K562 (cell line): ENCODE measurements around the gene B2M. TPM values are rescaled to one million over a fixed set of nuclear protein-coding genes. Genes with fewer than 3 reads are reported as not detected.

Experiments
- ATAC-seq: fragments of 200-7000 bp; cut with Tn5 transposase; 3 replicates; pipeline ENCODE4 v1.9.1; 2020; ENCODE audit warnings: moderate library complexity
- Bru-seq: library from RNA; stranded (reverse); fragments of 400-500 nt; gene quantifications from one replicate; lab custom pipeline; 2021; lab: Mats Ljungman, UMichigan
- BruChase-seq, 2 experiments: library from RNA; stranded (reverse); fragments of 400-500 nt; gene quantifications; one replicate each; lab custom pipeline; 2021; lab: Mats Ljungman, UMichigan
- BruUV-seq: library from RNA; stranded (reverse); fragments of 400-500 nt; replicated peaks from 2 replicates; lab custom pipeline; 2021; lab: Mats Ljungman, UMichigan
- CTCF ChIA-PET: fragments of 300-600 bp; formaldehyde crosslinking; extraction: SDS; loops from one replicate; lab custom pipeline; 2021; ENCODE audit warnings: low intra/inter-chr PET ratio; lab: Yijun Ruan, JAX
- POLR2A ChIA-PET: fragments of 300-600, 350-650 bp; sonication (Branson Sonifier 250); formaldehyde crosslinking; extraction: SDS; loops from one replicate; lab custom pipeline; 2021; ENCODE audit warnings: antibody characterized with exemption, inconsistent platforms; lab: Yijun Ruan, JAX
- DNase-seq, 4 experiments: peaks; one replicate each; pipeline versions ENCODE4 v3.0.0 to v3.0.0-alpha.2; 2011 to 2018; ENCODE audit warnings: low spot score in 3 of 4, mixed read lengths in 3 of 4; ENCODE audit errors: extremely low read depth in 1 of 4
- FAIRE-seq: peaks from 2 replicates; lab custom pipeline; 2011; peaks lifted over from hg19 to GRCh38; lab: Jason Lieb, UNC
- H2AFZ ChIP-seq: 2 replicates; pipeline ENCODE4 v1.6.0; 2011; ENCODE audit warnings: low read depth, low read length, control low read depth, inconsistent platforms
- H3K27ac ChIP-seq: fragments of 200-600 bp; 3 replicates; pipeline ENCODE4 v1.8.0; 2011; ENCODE audit warnings: low read depth, mild to moderate bottlenecking, control low read depth, inconsistent platforms, low read length, moderate library complexity, mixed read lengths; ENCODE audit errors: extremely low read depth
- H3K27me3 ChIP-seq, 2 experiments: fragments of 300-600 bp in 1 of 2; 2 replicates in 1 of 2; 3 replicates in 1 of 2; pipeline versions ENCODE4 v1.6.0 to v1.8.0; 2011; ENCODE audit warnings: inconsistent platforms in 2 of 2, low read length in 2 of 2, mild to moderate bottlenecking in 1 of 2, mixed read lengths in 1 of 2, moderate library complexity in 1 of 2; ENCODE audit not compliant: control insufficient read depth in 2 of 2, insufficient read depth in 2 of 2
- H3K36me3 ChIP-seq: fragments of 300-600 bp; 3 replicates; pipeline ENCODE4 v1.8.0; 2011; ENCODE audit warnings: mild to moderate bottlenecking, low read length, inconsistent platforms; ENCODE audit not compliant: control insufficient read depth, insufficient read depth
- H3K4me1 ChIP-seq, 2 experiments: fragments of 200-600 bp in 1 of 2; replicated peaks in 1 of 2; 2 replicates in 1 of 2; 3 replicates in 1 of 2; pipeline versions ENCODE4 v1.5.1 to v1.8.0; 2011; ENCODE audit warnings: inconsistent platforms in 2 of 2, low read length in 2 of 2, mild to moderate bottlenecking in 1 of 2, mixed read lengths in 1 of 2, moderate library complexity in 1 of 2; ENCODE audit not compliant: control insufficient read depth in 2 of 2, insufficient read depth in 2 of 2
- H3K4me2 ChIP-seq: 2 replicates; pipeline ENCODE4 v1.6.1; 2011; ENCODE audit warnings: low read length, control low read depth, inconsistent platforms, mixed read lengths; ENCODE audit not compliant: insufficient read depth
- H3K4me3 ChIP-seq: fragments of 200-600 bp; sonication (generic), shearing (Covaris generic); 2 replicates; pipeline ENCODE4 v1.5.1; 2016; ENCODE audit warnings: control low read depth, inconsistent platforms
- H3K79me2 ChIP-seq: fragments of 200-600 bp; 3 replicates; pipeline ENCODE4 v1.8.0; 2011; ENCODE audit warnings: low read length, inconsistent platforms; ENCODE audit not compliant: control insufficient read depth, insufficient read depth
- H3K9ac ChIP-seq, 2 experiments: 2 replicates each; pipeline versions ENCODE4 v1.6.0 to v1.6.1; 2011; ENCODE audit warnings: low read depth in 2 of 2, low read length in 2 of 2, control low read depth in 1 of 2, inconsistent platforms in 1 of 2, mild to moderate bottlenecking in 1 of 2, mixed read lengths in 1 of 2; ENCODE audit not compliant: insufficient read depth in 1 of 2
- H3K9me1 ChIP-seq: one replicate; pipeline ENCODE4 v1.6.0; 2011; ENCODE audit warnings: inconsistent platforms, mild to moderate bottlenecking, low read length, moderate library complexity; ENCODE audit not compliant: control insufficient read depth, insufficient read depth
- H3K9me3 ChIP-seq: replicated peaks from 2 replicates; pipeline ENCODE4 v1.5.1; 2011; ENCODE audit warnings: low read depth, low read length, inconsistent platforms; ENCODE audit not compliant: control insufficient read depth, insufficient read depth
- H4K20me1 ChIP-seq: replicated peaks from 2 replicates; pipeline ENCODE4 v1.6.1; 2011; ENCODE audit warnings: low read length, inconsistent platforms, mixed read lengths; ENCODE audit not compliant: control insufficient read depth, insufficient read depth
- BACH1 ChIP-seq: fragments of 200-800 bp; sonication (Bioruptor generic); IDR thresholded peaks from 2 replicates; pipeline ENCODE4 v1.6.1; 2016; ENCODE audit warnings: missing genetic modification characterization, missing compliant biosample characterization
- GTF2F1 ChIP-seq: IDR thresholded peaks from 2 replicates; pipeline ENCODE4 v1.6.1; 2011; ENCODE audit warnings: low read depth, low read length, improper control_type of control experiment
- KLF13 ChIP-seq: fragments of 450-650 bp; IDR thresholded peaks from 2 replicates; pipeline ENCODE4 v1.6.1; 2016; ENCODE audit warnings: missing genetic modification characterization, low read depth, mild to moderate bottlenecking, missing compliant biosample characterization, moderate library complexity, borderline replicate concordance
- TEAD1 ChIP-seq, 2 experiments: fragments of 450-650 bp in 1 of 2; sonication (generic) in 1 of 2; formaldehyde crosslinking; IDR thresholded peaks; 2 replicates each; pipeline versions ENCODE4 v1.4.0 to v1.8.0; 2020 to 2022; ENCODE audit warnings: mild to moderate bottlenecking in 2 of 2, missing genetic modification reagents in 1 of 2
- TOE1 ChIP-seq, 2 experiments: fragments of 450-650 bp in 1 of 2; sonication (generic) in 1 of 2; formaldehyde crosslinking in 1 of 2; IDR thresholded peaks; 2 replicates each; pipeline versions ENCODE4 v1.7.1 to v1.8.0; 2016 to 2022; ENCODE audit warnings: borderline replicate concordance in 2 of 2, mild to moderate bottlenecking in 2 of 2, antibody characterized with exemption in 1 of 2, inconsistent platforms in 1 of 2, low read depth in 1 of 2, missing genetic modification reagents in 1 of 2, moderate library complexity in 1 of 2
- ZNF23 ChIP-seq: fragments of 250-450 bp; sonication (Bioruptor Pico); IDR thresholded peaks from 2 replicates; pipeline ENCODE4 v1.4.0; 2020; ENCODE audit warnings: mild to moderate bottlenecking
- ZNF75A ChIP-seq: fragments of 450-650 bp; formaldehyde crosslinking; IDR thresholded peaks from 2 replicates; pipeline ENCODE4 v1.4.0; 2020; ENCODE audit warnings: mild to moderate bottlenecking
- WGBS: fragments of 100-300 bp; shearing (Covaris generic); methylation state at CpG from one replicate; pipeline ENCODE4 v1.1.6; 2016; ENCODE audit warnings: low coverage, mixed read lengths; ENCODE audit not compliant: insufficient coverage; ENCODE audit errors: missing lambda C conversion rate; 5-methylcytosine and 5-hydroxymethylcytosine counted together
- in situ Hi-C: fragments of 300-500 bp; cut with MboI; formaldehyde crosslinking; loops from 4 replicates; pipeline ENCODE4 v1.15.0; 2018; ENCODE audit warnings: inconsistent platforms, mixed read lengths
- intact Hi-C: fragments of 100-400 bp; cut with micrococcal nuclease; formaldehyde crosslinking; loops from 2 replicates; pipeline ENCODE4 v1.14.2; 2022
- long read RNA-seq, 3 experiments: library from polyadenylated mRNA in 2 of 3; library from RNA in 1 of 3; unstranded in 2 of 3; stranded (forward) in 1 of 3; transcript quantifications; one replicate each; pipeline ENCODE4 v2.0.0, GENCODE V29; 2019 to 2022
- polyA minus RNA-seq, 3 experiments: library from RNA; depleted of rRNA, polyadenylated mRNA; stranded (reverse); fragments of >200 nt; gene quantifications; 2 replicates each; pipeline ENCODE4 v1.2.3, GENCODE V29; 2011
- polyA plus RNA-seq, 8 experiments: library from polyadenylated mRNA; depleted of rRNA in 4 of 8; stranded (reverse) in 5 of 8; unstranded in 3 of 8; fragments of >200 nt; fragmentation: Nextera tagmentation in 2 of 8; fragmentation: Illumina TruSeq in 1 of 8; extraction: Ambion mirVana in 2 of 8; extraction: Trizol in 1 of 8; gene quantifications; 2 replicates each; pipeline versions ENCODE4 v1.2.1 to v1.2.3, GENCODE V29; 2011 to 2014; ENCODE audit warnings: inconsistent platforms in 1 of 8, missing spikeins in 1 of 8
- total RNA-seq, 7 experiments: library from RNA; depleted of rRNA in 6 of 7; stranded (reverse); fragments of >200 nt in 6 of 7; fragmentation: Illumina TruSeq in 2 of 7; extraction: Trizol in 2 of 7; gene quantifications; 2 replicates each; pipeline versions ENCODE4 v1.2.1 to v1.2.3, GENCODE V29; 2011 to 2021; ENCODE audit warnings: low replicate concordance in 1 of 7
- TF ChIP-seq, protein P1 (sequence below): fragments of 250-450 bp; sonication (Bioruptor Pico); IDR thresholded peaks from 2 replicates; pipeline ENCODE4 v1.5.0; 2020; ENCODE audit warnings: mild to moderate bottlenecking, borderline replicate concordance
- TF ChIP-seq, protein P2 (sequence below): sonication (generic); formaldehyde crosslinking; IDR thresholded peaks from 2 replicates; pipeline ENCODE4 v1.8.1; 2023; ENCODE audit warnings: mild to moderate bottlenecking, missing genetic modification reagents, moderate library complexity

B2M gene
- total RNA-seq (2011; cell fraction: chromatin; rRNA removed; ENCODE audit: low replicate concordance): 410 and 624 TPM in 2 replicates
- total RNA-seq (2011; cell fraction: nucleolus; rRNA removed): 454 and 493 TPM in 2 replicates
- total RNA-seq (2011; cell fraction: nucleoplasm; rRNA removed): 734 and 781 TPM in 2 replicates
- total RNA-seq (2014; rRNA removed) (508 and 518 TPM in 2 replicates), total RNA-seq (2014; rRNA removed; fragmentation: Illumina TruSeq; extraction: Trizol) (872 and 963 TPM in 2 replicates), total RNA-seq (2015; rRNA removed; fragmentation: Illumina TruSeq; extraction: Trizol) (938 and 983 TPM in 2 replicates), total RNA-seq (2021) (460 and 518 TPM in 2 replicates), polyA plus RNA-seq (2011; rRNA removed) (1,201 and 1,654 TPM in 2 replicates), polyA plus RNA-seq (2014; fragmentation: Illumina TruSeq; extraction: Trizol) (1,667 and 1,763 TPM in 2 replicates), polyA plus RNA-seq (2014; fragmentation: Nextera tagmentation; extraction: Ambion mirVana) (1,000 to 10,000 TPM; 2,823 to 3,138 TPM), polyA plus RNA-seq (2014; rRNA removed) (981 and 1,032 TPM in 2 replicates), polyA minus RNA-seq (2011; rRNA and poly(A)+ RNA removed) (659 and 661 TPM in 2 replicates), Bru-seq, nascent RNA (percentile 99 among the genes with signal in this experiment), BruChase-seq, experiment 1, labeled RNA remaining after a 2-hour chase (percentile 96 among the genes with signal in this experiment), BruChase-seq, experiment 2, labeled RNA remaining after a 6-hour chase (percentile 96 among the genes with signal in this experiment)
- polyA plus RNA-seq (2011; cell fraction: cytosol; rRNA removed): 1,148 and 3,009 TPM in 2 replicates
- 172 and 337 TPM in 2 replicates for polyA plus RNA-seq (2011; cell fraction: nucleus; rRNA removed)
- 946 and 1,158 TPM in 2 replicates for polyA plus RNA-seq (2012)
- 257 and 286 TPM in 2 replicates for polyA minus RNA-seq (2011; cell fraction: cytosol; rRNA and poly(A)+ RNA removed)
- 69.7 and 112 TPM in 2 replicates for polyA minus RNA-seq (2011; cell fraction: nucleus; rRNA and poly(A)+ RNA removed)
- long read RNA-seq, experiment 1, transcript B2M-208 (3 exons, 1,081 nt): minor isoform, 9 of 1,334 reads
- long read RNA-seq, experiment 1, transcript B2M-204 (4 exons, 1,705 nt): major isoform, 1,026 of 1,334 reads
- long read RNA-seq, experiment 1, transcript B2M-213 (1 exons, 2,329 nt): minor isoform, 259 of 1,334 reads
- long read RNA-seq, experiment 1, transcript B2M-207 (4 exons, 499 nt): minor isoform, 6 of 1,334 reads
- long read RNA-seq, experiment 1, partial matches to known transcripts: 19 of 1,334 reads
- long read RNA-seq, experiment 1, other reads (novel, unspliced or antisense): 10 of 1,334 reads
- long read RNA-seq, experiment 2, transcript B2M-213 (1 exons, 2,329 nt): minor isoform, 99 of 406 reads
- long read RNA-seq, experiment 2, transcript B2M-204 (4 exons, 1,705 nt): major isoform, 260 of 406 reads
- long read RNA-seq, experiment 2, transcript B2M-207 (4 exons, 499 nt): minor isoform, 7 of 406 reads
- long read RNA-seq, experiment 2, partial matches to known transcripts: 13 of 406 reads
- long read RNA-seq, experiment 2, other reads (novel, unspliced or antisense): 27 of 406 reads
- long read RNA-seq, experiment 3, transcript B2M-204 (4 exons, 1,705 nt): major isoform, 810 of 847 reads
- long read RNA-seq, experiment 3, transcript B2M-213 (1 exons, 2,329 nt): minor isoform, 16 of 847 reads
- long read RNA-seq, experiment 3, partial matches to known transcripts: 8 of 847 reads
- long read RNA-seq, experiment 3, other reads (novel, unspliced or antisense): 8 of 847 reads

DNA sequence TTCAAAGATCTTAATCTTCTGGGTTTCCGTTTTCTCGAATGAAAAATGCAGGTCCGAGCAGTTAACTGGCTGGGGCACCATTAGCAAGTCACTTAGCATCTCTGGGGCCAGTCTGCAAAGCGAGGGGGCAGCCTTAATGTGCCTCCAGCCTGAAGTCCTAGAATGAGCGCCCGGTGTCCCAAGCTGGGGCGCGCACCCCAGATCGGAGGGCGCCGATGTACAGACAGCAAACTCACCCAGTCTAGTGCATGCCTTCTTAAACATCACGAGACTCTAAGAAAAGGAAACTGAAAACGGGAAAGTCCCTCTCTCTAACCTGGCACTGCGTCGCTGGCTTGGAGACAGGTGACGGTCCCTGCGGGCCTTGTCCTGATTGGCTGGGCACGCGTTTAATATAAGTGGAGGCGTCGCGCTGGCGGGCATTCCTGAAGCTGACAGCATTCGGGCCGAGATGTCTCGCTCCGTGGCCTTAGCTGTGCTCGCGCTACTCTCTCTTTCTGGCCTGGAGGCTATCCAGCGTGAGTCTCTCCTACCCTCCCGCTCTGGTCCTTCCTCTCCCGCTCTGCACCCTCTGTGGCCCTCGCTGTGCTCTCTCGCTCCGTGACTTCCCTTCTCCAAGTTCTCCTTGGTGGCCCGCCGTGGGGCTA lies at the start of gene B2M, which contains the start of gene PATL2:
TSS of gene B2M (plus strand) at position 422 of the 647 bp plus-strand sequence. CDS start at position 452, 30 bp downstream.
TSS of gene PATL2 (minus strand) at position 228 of the 647 bp plus-strand sequence. CDS start 34,833 bp downstream, outside the sequence.
- Histone ChIP-seq H4K20me1 (0 out of 2 replicates have a peak, but pooled peaks cover 4% of the 10 kb centered on the region), H3K9me3 (no peaks in the 10 kb centered on the region), H3K79me2 (peaks cover 49% of the 10 kb centered on the region), H3K4me2 (peak within 1 kb of the TSS; percentile 86), H3K36me3 (peaks cover 22% of the 10 kb centered on the region), H2AFZ (peak within 1 kb of the TSS; percentile 96), H3K27ac (peak within 1 kb of the TSS; percentile 90), H3K9ac (peak within 1 kb of the TSS; percentile 88 to 98), H3K9me1 (peaks cover 3% of the 10 kb centered on the region), H3K4me1 (peaks cover 5 to 14% of the 10 kb centered on the region in 2 experiments; a peak in 4 of 5 replicates), H3K27me3 (no peaks in the 10 kb centered on the region), H3K4me3 (peak within 1 kb of the TSS; percentile 74)
- DNase-seq (peak; percentile 94 to 96 (median 96)), ATAC-seq (peak; percentile 93), FAIRE-seq (peak; percentile 93)
- no TSS peak for BruUV-seq
- ChIA-PET CTCF (interaction anchor here (0.7 to 1.4 kb wide), 3 partner anchors 27 to 51 kb away, joined by 3 to 9 read pairs (median 6); partner anchors contain the start of gene SPG11), POLR2A (interaction anchor here (0.6 to 5.4 kb wide), 26 partner anchors 10 to 487 kb away, joined by 3 to 136 read pairs (median 4); partner anchors contain the start of genes SPG11 and TRIM69)
- under 1% methylated on average over 31 of the region's 37 CpGs for WGBS
- in situ Hi-C loops: no loop called here
- intact Hi-C loops: loop anchor here (2.0 to 10.0 kb wide), 3 partner anchors 18 to 214 kb away; no protein-coding TSS in a partner anchor
- no peak for TF ChIP-seq ZNF23
- TF ChIP-seq, protein P1, sequence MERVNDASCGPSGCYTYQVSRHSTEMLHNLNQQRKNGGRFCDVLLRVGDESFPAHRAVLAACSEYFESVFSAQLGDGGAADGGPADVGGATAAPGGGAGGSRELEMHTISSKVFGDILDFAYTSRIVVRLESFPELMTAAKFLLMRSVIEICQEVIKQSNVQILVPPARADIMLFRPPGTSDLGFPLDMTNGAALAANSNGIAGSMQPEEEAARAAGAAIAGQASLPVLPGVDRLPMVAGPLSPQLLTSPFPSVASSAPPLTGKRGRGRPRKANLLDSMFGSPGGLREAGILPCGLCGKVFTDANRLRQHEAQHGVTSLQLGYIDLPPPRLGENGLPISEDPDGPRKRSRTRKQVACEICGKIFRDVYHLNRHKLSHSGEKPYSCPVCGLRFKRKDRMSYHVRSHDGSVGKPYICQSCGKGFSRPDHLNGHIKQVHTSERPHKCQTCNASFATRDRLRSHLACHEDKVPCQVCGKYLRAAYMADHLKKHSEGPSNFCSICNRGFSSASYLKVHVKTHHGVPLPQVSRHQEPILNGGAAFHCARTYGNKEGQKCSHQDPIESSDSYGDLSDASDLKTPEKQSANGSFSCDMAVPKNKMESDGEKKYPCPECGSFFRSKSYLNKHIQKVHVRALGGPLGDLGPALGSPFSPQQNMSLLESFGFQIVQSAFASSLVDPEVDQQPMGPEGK (CRISPR knock-in tag): no peak
- peak; percentile 72 for TF ChIP-seq TOE1 (IDR thresholded peaks at IDR 0.05; ENCODE audit: borderline replicate concordance)
- no peak for TF ChIP-seq TOE1 (CRISPR knock-in tag; IDR thresholded peaks at IDR 0.05; ENCODE audit: borderline replicate concordance, low read depth)
- peak; percentile 16 to 92; a peak in 1 of 4 replicates for TF ChIP-seq TEAD1 (CRISPR knock-in tag; IDR thresholded peaks at IDR 0.05)
- TF ChIP-seq KLF13 (tag): no peak
- no peak for TF ChIP-seq BACH1 (tag)
- no peak for TF ChIP-seq ZNF75A (CRISPR knock-in tag)
- TF ChIP-seq, protein P2, sequence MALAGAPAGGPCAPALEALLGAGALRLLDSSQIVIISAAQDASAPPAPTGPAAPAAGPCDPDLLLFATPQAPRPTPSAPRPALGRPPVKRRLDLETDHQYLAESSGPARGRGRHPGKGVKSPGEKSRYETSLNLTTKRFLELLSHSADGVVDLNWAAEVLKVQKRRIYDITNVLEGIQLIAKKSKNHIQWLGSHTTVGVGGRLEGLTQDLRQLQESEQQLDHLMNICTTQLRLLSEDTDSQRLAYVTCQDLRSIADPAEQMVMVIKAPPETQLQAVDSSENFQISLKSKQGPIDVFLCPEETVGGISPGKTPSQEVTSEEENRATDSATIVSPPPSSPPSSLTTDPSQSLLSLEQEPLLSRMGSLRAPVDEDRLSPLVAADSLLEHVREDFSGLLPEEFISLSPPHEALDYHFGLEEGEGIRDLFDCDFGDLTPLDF (CRISPR knock-in tag): peak; percentile 68; the same call in 1 of the 2 replicates
- peak; percentile 99 for TF ChIP-seq GTF2F1
